ENCODE data around the gene NQO2.
"Not testable (repeated sequence)": the region's sequence is repeated elsewhere in the genome, so short reads cannot be mapped to it uniquely, and the experiment has no call there.

Gene NQO2

GRCh38 chr6:3045777-3046176 is 46.1 kb downstream of the NQO2 start:
- no peak for DNase-seq

DNA sequence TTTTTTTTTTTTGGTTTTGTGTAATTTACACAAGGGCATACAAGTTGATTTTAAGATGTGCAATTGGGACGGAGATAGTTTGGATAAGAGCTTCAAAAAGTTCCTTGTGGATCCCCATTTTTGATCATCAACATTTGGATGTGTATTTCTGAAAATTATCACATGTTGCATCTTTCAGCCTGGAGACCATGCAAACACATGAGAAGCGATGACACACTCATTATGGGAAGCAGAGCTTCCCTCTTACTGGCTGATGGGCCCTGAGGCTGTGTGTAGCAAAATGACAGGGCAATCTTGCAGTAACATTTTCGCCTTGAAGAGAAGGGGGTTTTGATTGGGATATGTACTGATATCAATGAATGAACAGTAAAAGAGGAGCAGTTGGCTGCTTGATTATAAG is 46.6 kb downstream of the NQO2 start:
- DNase-seq, result no peak

GRCh38 chr6:3048009-3048408 is 48.3 kb downstream of the NQO2 start:
- DNase-seq, result not testable (repeated sequence)

DNA sequence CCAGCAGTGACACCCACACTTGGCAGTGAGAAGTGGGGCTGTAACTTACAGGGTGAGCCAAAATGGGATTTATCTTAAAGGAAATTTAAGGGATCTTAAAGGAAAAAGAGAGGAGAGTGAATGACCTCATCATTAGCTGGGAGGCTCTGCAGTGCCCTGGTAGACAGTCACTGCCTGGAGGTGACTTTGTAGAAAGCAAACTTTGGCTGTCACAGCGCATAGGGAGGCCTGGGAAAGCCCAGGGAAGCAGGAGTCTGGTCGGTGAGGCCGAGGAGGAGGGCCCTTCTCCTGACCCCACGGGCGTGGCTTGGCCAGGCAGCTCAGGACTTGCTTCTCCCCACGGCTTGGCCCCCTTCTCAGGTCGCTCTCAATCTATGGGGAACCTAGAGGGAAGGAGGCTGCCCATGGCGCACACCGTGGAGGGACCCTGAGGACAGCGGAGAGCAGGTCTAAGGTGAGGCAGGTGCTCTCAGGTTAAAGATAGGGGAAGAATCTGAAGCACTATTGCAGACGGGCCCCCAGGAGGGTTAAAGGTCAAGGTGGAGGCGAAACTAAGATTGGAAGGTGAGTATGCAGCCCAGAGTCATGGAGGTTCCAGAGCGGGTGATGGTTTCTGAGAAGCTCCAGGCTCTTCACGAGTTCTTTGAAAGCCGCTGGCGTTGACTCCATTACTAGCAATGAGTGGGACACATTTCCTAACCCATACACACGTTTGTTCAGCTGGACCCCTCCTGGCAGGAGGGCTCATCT is 53.0 kb downstream of the NQO2 start:
- DNase-seq, result no peak

DNA sequence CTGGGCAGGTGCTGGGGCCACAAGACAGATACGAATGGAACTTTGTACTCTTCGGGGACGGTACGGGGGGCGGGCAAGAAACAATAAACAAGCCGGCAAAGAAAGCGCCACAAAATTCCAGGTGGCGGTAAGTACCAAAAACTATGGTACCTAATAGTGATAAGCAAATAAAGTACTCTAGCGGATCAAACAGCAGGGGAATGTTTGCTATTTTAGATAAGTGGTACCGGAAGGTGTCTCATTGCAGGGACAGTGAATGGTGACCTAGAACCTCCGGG is 53.5 kb downstream of the NQO2 start:
- DNase-seq, result no peak

- DNase-seq, result not testable (repeated sequence)
Observed at GRCh38 chr6:3054229-3055157, 54.8 kb downstream of the NQO2 start.

DNA sequence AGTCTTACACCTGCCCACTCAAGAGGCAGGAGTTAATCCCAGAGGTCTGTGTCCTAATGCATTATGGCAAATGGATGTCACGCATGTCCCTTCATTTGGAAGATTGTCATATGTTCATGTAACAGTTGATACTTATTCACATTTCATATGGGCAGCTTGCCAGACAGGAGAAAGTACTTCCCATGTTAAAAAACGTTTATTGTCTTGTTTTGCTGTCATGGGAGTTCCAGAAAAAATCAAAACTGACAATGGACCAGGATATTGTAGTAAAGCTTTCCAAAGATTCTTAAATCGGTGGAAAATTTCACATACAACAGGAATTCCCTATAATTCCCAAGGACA is 55.4 kb downstream of the NQO2 start:
- DNase-seq, result not testable (repeated sequence)

GRCh38 chr6:3057063-3057770 is 57.5 kb downstream of the NQO2 start:
- no peak for DNase-seq

GRCh38 chr6:3058957-3059356 is 59.3 kb downstream of the NQO2 start:
- DNase-seq, result no peak

DNA sequence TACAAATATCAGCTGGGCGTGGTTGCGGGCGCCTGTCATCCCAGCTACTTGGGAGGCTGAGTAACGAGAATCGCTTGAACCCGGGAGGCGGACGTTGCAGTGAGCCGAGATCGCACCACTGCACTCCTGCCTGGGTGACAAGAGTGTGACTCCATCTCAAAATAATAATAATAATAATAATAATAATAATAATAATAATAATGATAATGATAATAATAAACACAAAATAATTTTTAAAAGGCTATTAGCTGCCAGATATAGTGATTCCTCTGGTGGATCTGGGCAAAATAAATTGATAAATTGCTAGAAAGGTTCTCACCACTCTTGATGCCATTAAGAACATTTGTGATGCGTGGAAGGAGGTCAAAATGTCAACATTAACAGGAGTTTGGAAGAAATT is 60.4 kb downstream of the NQO2 start:
- DNase-seq, result not testable (repeated sequence)

DNA sequence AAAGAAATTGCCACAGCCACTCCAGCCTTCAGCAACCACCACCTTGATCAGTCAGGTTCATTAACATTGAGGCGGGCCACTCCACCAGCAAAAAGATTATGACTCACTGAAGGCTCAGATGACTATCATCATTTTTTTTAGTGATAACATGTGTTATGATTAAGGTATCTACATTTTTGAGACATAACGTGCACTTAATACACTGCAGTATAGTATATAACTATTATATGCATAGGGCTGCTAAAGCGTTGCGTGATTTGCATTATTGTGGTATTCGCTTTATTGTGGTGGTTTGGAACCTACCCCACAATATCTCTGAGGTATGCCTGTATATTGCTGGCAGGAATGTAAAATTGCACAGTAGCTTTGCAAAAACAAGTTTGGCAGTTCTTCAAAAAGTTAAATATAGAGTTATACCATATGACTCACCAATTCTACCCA is 61.8 kb downstream of the NQO2 start:
- DNase-seq, result no peak

GRCh38 chr6:3063340-3063732 is 63.6 kb downstream of the NQO2 start:
- DNase-seq, result not testable (repeated sequence)

- DNase-seq, result peak; percentile 93
Observed at GRCh38 chr6:3063733-3064700, 64.3 kb downstream of the NQO2 start.

- peak; percentile 69 for DNase-seq
Observed at GRCh38 chr6:3068329-3069214, 68.9 kb downstream of the NQO2 start, which contains the start of gene RIPK1. Gene RIPK1 (plus strand): TSS chr6:3068494. CDS start chr6:3076824, 8,330 bp downstream.
